ENCODE data around the gene GH1.
"Not testable (repeated sequence)": the region's sequence is repeated elsewhere in the genome, so short reads cannot be mapped to it uniquely, and the experiment has no call there.

Gene GH1

GRCh38 chr17:63894021-63894420 is 24.6 kb downstream of the GH1 start:
- DNase-seq = not testable (repeated sequence)

GRCh38 chr17:63892316-63893037 is 26.2 kb downstream of the GH1 start:
- DNase-seq = not testable (repeated sequence)

DNA sequence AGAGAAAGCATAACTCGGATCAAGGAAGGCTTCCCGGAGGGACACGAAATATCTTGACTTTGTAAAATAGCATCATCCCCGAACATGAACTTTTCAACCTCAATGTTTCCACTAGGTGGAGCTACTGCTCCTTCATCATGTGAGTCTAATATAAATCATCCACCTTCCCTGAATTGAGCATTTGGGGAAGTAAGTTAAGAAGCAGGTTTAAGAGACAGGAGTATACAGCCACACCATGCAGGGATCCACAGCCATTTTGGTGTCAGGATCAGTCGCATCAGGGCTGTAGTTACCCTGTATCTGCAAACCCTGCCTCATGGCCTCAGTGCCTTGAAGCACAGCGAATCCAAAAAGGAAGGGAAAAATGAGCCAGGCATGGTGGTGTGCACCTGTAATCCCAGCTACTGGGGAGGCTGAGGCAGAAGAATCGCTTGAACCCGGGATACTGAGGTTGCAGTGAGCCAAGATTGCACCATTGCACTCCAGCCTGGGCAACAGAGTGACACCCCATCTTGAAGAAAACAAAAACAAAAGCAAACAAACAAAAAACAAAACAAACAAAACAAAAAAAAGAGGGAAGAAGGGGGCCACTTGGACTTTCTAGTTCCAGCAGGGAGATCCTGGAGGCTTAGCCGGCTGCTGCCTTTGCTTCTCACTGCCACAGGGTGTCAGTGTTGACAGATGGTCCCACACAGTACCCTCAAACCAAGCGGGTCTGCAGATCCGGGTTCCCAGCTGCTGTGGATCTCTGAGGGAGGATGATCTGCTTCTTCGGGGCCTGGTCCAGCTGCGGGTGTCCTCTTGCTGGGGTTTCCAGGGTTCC is 29.4 kb downstream of the GH1 start:
- DNase-seq = peak; percentile 41

DNA sequence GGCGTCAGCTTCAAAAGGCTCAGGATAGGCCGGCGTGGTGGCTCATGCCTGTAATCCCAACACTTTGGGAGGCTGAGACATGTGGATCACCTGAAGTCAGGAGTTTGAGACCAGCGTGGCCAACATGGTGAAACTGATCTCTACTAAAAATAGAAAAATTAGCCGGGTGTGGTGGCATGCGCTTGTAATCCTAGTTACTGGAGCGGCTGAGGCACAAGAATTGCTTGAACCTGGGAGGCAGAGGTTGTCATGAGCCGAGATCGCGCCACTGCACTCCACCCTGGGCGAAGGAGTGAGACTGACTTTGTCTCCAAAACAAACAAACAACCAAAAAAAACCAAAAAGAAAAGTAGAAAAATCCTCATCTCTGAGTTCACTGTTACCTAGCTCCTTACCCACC is 33.5 kb downstream of the GH1 start:
- not testable (repeated sequence) for DNase-seq

GRCh38 chr17:63882626-63883126 is 36.0 kb downstream of the GH1 start:
- not testable (repeated sequence) for DNase-seq

DNA sequence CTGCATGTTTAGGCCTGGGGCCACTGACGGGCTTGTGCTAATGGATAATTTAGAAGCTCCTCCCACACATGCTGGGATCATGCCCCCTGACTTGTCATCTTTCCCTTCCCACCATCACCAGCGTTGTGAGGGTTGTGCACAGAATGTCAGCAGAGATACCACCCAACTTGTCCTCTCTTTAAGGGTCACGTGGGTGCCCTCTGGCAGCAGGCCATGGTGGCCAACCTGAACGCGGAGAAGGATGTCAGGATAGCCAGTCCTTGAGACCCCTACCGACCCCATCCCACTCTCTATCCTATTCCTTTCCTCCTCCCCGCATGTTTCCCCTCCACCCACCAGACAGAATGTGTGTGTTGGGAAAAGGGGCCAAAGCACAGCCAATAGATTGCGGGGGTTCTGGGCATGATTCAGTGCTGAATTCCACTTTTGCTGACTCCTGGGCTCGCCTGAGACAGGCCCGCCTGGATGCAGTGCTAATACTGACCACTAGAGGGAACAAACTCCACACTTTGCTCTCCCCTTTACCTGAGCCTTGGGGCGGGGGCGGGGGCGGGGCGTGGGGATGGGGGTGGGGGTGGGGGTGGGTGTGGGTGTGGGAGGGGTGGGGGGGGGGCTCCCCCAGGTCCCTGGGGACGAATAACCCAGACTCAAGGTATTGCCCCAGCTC is 36.6 kb downstream of the GH1 start, which contains the start of gene GH2:
GH2 (minus strand) TSS at position 10 of the 667 bp plus-strand sequence. CDS start 143 bp downstream, outside the sequence.
- peak; percentile 74 for DNase-seq

- DNase-seq = not testable (repeated sequence)
Measured at GRCh38 chr17:63881337-63881736, 37.3 kb downstream of the GH1 start.

GRCh38 chr17:63880706-63881105 is 37.9 kb downstream of the GH1 start:
- no peak for DNase-seq

- not testable (repeated sequence) for DNase-seq
Measured at GRCh38 chr17:63878413-63878812, 40.2 kb downstream of the GH1 start.

GRCh38 chr17:63874693-63875092 is 43.9 kb downstream of the GH1 start:
- not testable (repeated sequence) for DNase-seq

- DNase-seq = not testable (repeated sequence)
Measured at GRCh38 chr17:63874061-63874626, 44.5 kb downstream of the GH1 start.

DNA sequence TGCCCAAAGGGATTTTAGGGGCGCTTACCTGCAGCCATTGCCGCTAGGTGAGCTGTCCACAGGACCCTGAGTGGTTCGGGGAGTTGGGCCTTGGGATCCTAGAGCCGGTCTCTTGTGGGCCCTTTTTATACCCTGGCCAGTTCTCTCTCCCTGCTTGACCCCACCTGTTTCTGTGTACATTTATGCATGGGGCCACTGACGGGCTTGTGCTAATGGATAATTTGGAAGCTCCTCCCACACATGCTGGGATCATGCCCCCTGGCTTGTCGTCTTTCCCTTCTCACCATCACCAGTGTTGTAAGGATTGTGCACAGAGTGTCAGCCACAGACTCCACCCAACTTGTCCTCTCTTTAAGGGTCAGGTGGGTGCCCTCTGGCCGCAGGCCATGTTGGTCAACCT is 45.1 kb downstream of the GH1 start, which contains the start of gene CSH2:
CSH2 (minus strand) TSS at position 101 of the 400 bp plus-strand sequence; CDS start at position 38, 63 bp downstream.
- not testable (repeated sequence) for DNase-seq

- DNase-seq = not testable (repeated sequence)
Measured at GRCh38 chr17:63871646-63872365, 46.8 kb downstream of the GH1 start.

DNA sequence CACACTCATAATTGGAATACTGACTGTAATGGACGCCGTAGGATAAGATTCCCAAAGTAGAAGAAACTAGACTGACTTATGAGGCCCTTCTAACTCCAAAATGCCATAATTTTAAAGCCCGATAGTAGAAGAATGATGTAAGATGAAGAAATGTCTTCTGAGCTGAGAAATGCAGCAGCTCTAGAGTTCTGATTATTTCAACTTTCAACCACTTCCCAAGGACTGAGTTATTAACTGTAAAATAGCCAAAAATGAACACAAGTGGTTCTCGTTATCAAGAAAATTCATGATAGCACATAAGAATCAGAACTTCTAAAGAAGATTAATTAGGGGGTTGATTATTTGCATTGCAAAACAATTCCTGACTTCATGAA is 48.4 kb downstream of the GH1 start:
- DNase-seq = not testable (repeated sequence)

GRCh38 chr17:63869491-63870291 is 48.9 kb downstream of the GH1 start:
- DNase-seq = not testable (repeated sequence)

Measured in CD4-positive, alpha-beta T cell treated with Interleukin-10 for 1 hour (primary cell).